Fibroblast of the aortic adventitia (primary cell): ENCODE measurements around the gene HYAL3. TPM values are rescaled to one million over a fixed set of nuclear protein-coding genes. Genes with fewer than 3 reads are reported as not detected.
A peak's percentile ranks its signal among the peaks of the same experiment; 100 is the strongest.

Experiments
- DNase-seq: peaks from one replicate; pipeline ENCODE4 v3.0.0-alpha.2; 2010; ENCODE audit warnings: low read depth
- H3K4me3 ChIP-seq: 2 replicates; pipeline ENCODE4 v1.5.1; 2011; ENCODE audit warnings: low read depth, mild to moderate bottlenecking, control low read depth, low read length, moderate library complexity
- CTCF ChIP-seq: IDR thresholded peaks from 2 replicates; pipeline ENCODE4 v1.5.1; 2011; ENCODE audit warnings: mild to moderate bottlenecking, low read length, control low read depth, inconsistent platforms; ENCODE audit not compliant: insufficient read depth
- total RNA-seq: library from RNA; depleted of rRNA; stranded (reverse); fragments of >200 nt; gene quantifications from 2 replicates; pipeline ENCODE4 v1.2.3, GENCODE V29; 2012; ENCODE audit warnings: low replicate concordance

The HYAL3 gene
- total RNA-seq: 1.2 and 3.1 TPM in 2 replicates

GRCh38 chr3:50298836-50299637, at the start of gene HYAL3, which contains the start of gene NAA80:
HYAL3 (minus strand) TSS chr3:50299405; CDS start chr3:50295602, 3,803 bp downstream.
NAA80 (minus strand) TSS chr3:50299405; CDS start chr3:50297463, 1,942 bp downstream.
- peak within 1 kb of the TSS; percentile 94 for H3K4me3 ChIP-seq
- DNase-seq: peak; percentile 100
- TF ChIP-seq CTCF: peak; percentile 24

GRCh38 chr3:50347187-50347813, 48.1 kb upstream of the HYAL3 start:
- peak; percentile 75 for DNase-seq
- H3K4me3 ChIP-seq: no peak overlapping the region
- TF ChIP-seq CTCF: peak; percentile 63

- DNase-seq: peak; percentile 52
- no peak for TF ChIP-seq CTCF
Observed at GRCh38 chr3:50345586-50346234, 46.5 kb upstream of the HYAL3 start, which contains the start of gene ZMYND10. ZMYND10 (minus strand) TSS chr3:50345732; CDS start chr3:50345579, 153 bp downstream.

GRCh38 chr3:50345008-50345407, 45.8 kb upstream of the HYAL3 start:
- DNase-seq: no peak
- TF ChIP-seq CTCF: no peak
- peak overlapping the region; percentile 67 for H3K4me3 ChIP-seq

More at GRCh38 chr3:50345586-50346234, 46.5 kb upstream of the HYAL3 start, which contains the start of gene ZMYND10:
- H3K4me3 ChIP-seq: peak within 1 kb of the TSS; percentile 67

GRCh38 chr3:50342813-50343633, 43.8 kb upstream of the HYAL3 start:
- no peak for DNase-seq
- no peak overlapping the region for H3K4me3 ChIP-seq
- no peak for TF ChIP-seq CTCF
